HCT116 (cell line): ENCODE results near the gene TMEM132C. TPM values are rescaled to one million over a fixed set of nuclear protein-coding genes. Genes with fewer than 3 reads are reported as not detected.

Experiments
- ATAC-seq: fragments of 200-7000 bp; cut with Tn5 transposase; 2 replicates; pipeline ENCODE4 v1.9.1; 2020; ENCODE audit warnings: mild to moderate bottlenecking, moderate library complexity
- BruUV-seq: library from RNA; stranded (reverse); fragments of 400-500 nt; replicated peaks from 2 replicates; lab custom pipeline; 2021; lab: Mats Ljungman, UMichigan
- CTCF ChIA-PET: fragments of 300-600 bp; sonication (Branson Sonifier 250); formaldehyde crosslinking; loops from one replicate; lab custom pipeline; 2021; ENCODE audit warnings: antibody characterized with exemption; lab: Charles Lee
- POLR2A ChIA-PET: fragments of 300-600, 350-600 bp; sonication (Branson Sonifier 250); formaldehyde crosslinking; loops from one replicate; lab custom pipeline; 2021; ENCODE audit warnings: antibody characterized with exemption; lab: Charles Lee
- RAD21 ChIA-PET, 2 experiments: fragments of 300-600 bp; sonication (Branson Sonifier 250); formaldehyde crosslinking; loops; one replicate each; lab custom pipeline; 2023; ENCODE audit warnings: low total read pairs in 2 of 2; ENCODE audit not compliant: uncharacterized antibody in 2 of 2, unreplicated experiment in 2 of 2, low non-redundant PET in 1 of 2; lab: Charles Lee
- DNase-seq: peaks from one replicate; pipeline ENCODE4 v3.0.0-alpha.2; 2010; ENCODE audit warnings: low read depth, low spot score
- H2AFZ ChIP-seq: fragments of 200-600 bp; shearing (Covaris generic), sonication (generic); 2 replicates; pipeline ENCODE4 v1.6.1; 2017; ENCODE audit warnings: low read depth, mixed run types, mixed read lengths, antibody characterized with exemption, low read length; ENCODE audit not compliant: poor library complexity, severe bottlenecking
- H3K27ac ChIP-seq: 2 replicates; pipeline ENCODE4 v1.5.1; 2012; ENCODE audit warnings: low read depth, low read length
- H3K27me3 ChIP-seq: fragments of 200-600 bp; sonication (generic); 2 replicates; pipeline ENCODE4 v1.6.1; 2016; ENCODE audit warnings: mixed run types, low read length, mixed read lengths; ENCODE audit not compliant: insufficient read depth
- H3K36me3 ChIP-seq, 2 experiments: fragments of 200-500 bp in 1 of 2; fragments of 200-600 bp in 1 of 2; sonication (Bioruptor generic) in 1 of 2; sonication (generic) in 1 of 2; 2 replicates each; pipeline versions ENCODE4 v1.5.1 to v1.6.1; 2014 to 2016; ENCODE audit warnings: low read length in 2 of 2, inconsistent platforms in 1 of 2, mixed read lengths in 1 of 2, mixed run types in 1 of 2; ENCODE audit not compliant: insufficient read depth in 2 of 2, control insufficient read depth in 1 of 2
- H3K4me1 ChIP-seq, 2 experiments: fragments of 200-600 bp in 1 of 2; sonication (generic) in 1 of 2; 2 replicates each; pipeline versions ENCODE4 v1.5.1 to v1.6.1; 2012 to 2017; ENCODE audit warnings: low read length in 2 of 2, inconsistent platforms in 1 of 2, mild to moderate bottlenecking in 1 of 2, mixed read lengths in 1 of 2, mixed run types in 1 of 2, moderate library complexity in 1 of 2; ENCODE audit not compliant: insufficient read depth in 2 of 2, control insufficient read depth in 1 of 2
- H3K4me2 ChIP-seq: fragments of 200-600 bp; sonication (generic); 2 replicates; pipeline ENCODE4 v1.6.1; 2017; ENCODE audit warnings: mixed run types, low read length, mixed read lengths
- H3K4me3 ChIP-seq, 2 experiments: fragments of 200-600 bp in 1 of 2; sonication (generic) in 1 of 2; replicated peaks in 1 of 2; 2 replicates each; pipeline ENCODE4 v1.5.1; 2011 to 2016; ENCODE audit warnings: low read length in 2 of 2, control low read depth in 1 of 2, low read depth in 1 of 2, mild to moderate bottlenecking in 1 of 2, mixed read lengths in 1 of 2, mixed run types in 1 of 2
- H3K79me2 ChIP-seq: fragments of 200-600 bp; sonication (generic); 2 replicates; pipeline ENCODE4 v1.6.1; 2017; ENCODE audit warnings: mild to moderate bottlenecking, mixed run types, low read length, moderate library complexity, mixed read lengths; ENCODE audit not compliant: insufficient read depth
- H3K9ac ChIP-seq: fragments of 200-600 bp; sonication (generic); 2 replicates; pipeline ENCODE4 v1.6.1; 2016; ENCODE audit warnings: low read length, mixed read lengths
- H3K9me2 ChIP-seq: fragments of 200-600 bp; sonication (generic), shearing (Covaris generic); 2 replicates; pipeline ENCODE4 v1.6.1; 2017; ENCODE audit warnings: mixed run types, mild to moderate bottlenecking, moderate library complexity; ENCODE audit not compliant: insufficient read depth
- H3K9me3 ChIP-seq, 2 experiments: fragments of 200-500 bp in 1 of 2; fragments of 200-600 bp in 1 of 2; sonication (Bioruptor generic) in 1 of 2; sonication (generic) in 1 of 2; 2 replicates each; pipeline ENCODE4 v1.6.1; 2014 to 2017; ENCODE audit warnings: low read length in 2 of 2, mixed read lengths in 2 of 2, inconsistent platforms in 1 of 2, low read depth in 1 of 2, mild to moderate bottlenecking in 1 of 2, mixed run types in 1 of 2, moderate library complexity in 1 of 2; ENCODE audit not compliant: control insufficient read depth in 1 of 2, insufficient read depth in 1 of 2
- H4K20me1 ChIP-seq: fragments of 200-600 bp; sonication (generic), shearing (Covaris generic); 2 replicates; pipeline ENCODE4 v1.6.1; 2017; ENCODE audit warnings: mixed run types, mild to moderate bottlenecking, moderate library complexity; ENCODE audit not compliant: insufficient read depth
- CEBPB ChIP-seq: IDR thresholded peaks from 2 replicates; pipeline ENCODE4 v1.6.1; 2012; ENCODE audit warnings: low read depth
- CTCF ChIP-seq, 3 experiments: fragments of 200-600 bp in 1 of 3; sonication (generic) in 1 of 3; IDR thresholded peaks in 2 of 3; conservative IDR thresholded peaks in 1 of 3; 2 replicates each; pipeline ENCODE4 v1.5.1; 2012 to 2017; ENCODE audit warnings: low read depth in 2 of 3, low read length in 2 of 3, antibody characterized with exemption in 1 of 3, borderline replicate concordance in 1 of 3, control low read depth in 1 of 3, mild to moderate bottlenecking in 1 of 3, mixed read lengths in 1 of 3, mixed run types in 1 of 3, moderate library complexity in 1 of 3; ENCODE audit not compliant: insufficient read depth in 1 of 3
- ELF1 ChIP-seq: IDR thresholded peaks from 2 replicates; pipeline ENCODE4 v1.6.1; 2012; ENCODE audit warnings: low read depth, borderline replicate concordance
- MAX ChIP-seq: IDR thresholded peaks from 2 replicates; pipeline ENCODE4 v1.6.1; 2012
- POLR2A ChIP-seq: IDR thresholded peaks from 2 replicates; pipeline ENCODE4 v1.7.0; 2011; ENCODE audit warnings: borderline replicate concordance; ENCODE audit not compliant: insufficient read depth, insufficient read length; ENCODE audit errors: extremely low read depth
- REST ChIP-seq: IDR thresholded peaks from 2 replicates; pipeline ENCODE4 v1.6.1; 2012; ENCODE audit warnings: low read depth
- SIN3A ChIP-seq: IDR thresholded peaks from 2 replicates; pipeline ENCODE4 v1.6.1; 2012; ENCODE audit warnings: low read depth
- TCF7L2 ChIP-seq: IDR thresholded peaks from 2 replicates; pipeline ENCODE4 v1.7.0; 2011; ENCODE audit warnings: borderline replicate concordance, inconsistent platforms; ENCODE audit not compliant: insufficient read depth, insufficient read length; ENCODE audit errors: extremely low read depth
- YY1 ChIP-seq: IDR thresholded peaks from 2 replicates; pipeline ENCODE4 v1.6.1; 2011; ENCODE audit warnings: low read length, low read depth, moderate library complexity, mild to moderate bottlenecking; ENCODE audit not compliant: insufficient replicate concordance; ENCODE audit errors: extremely low read depth
- ZBTB33 ChIP-seq: IDR thresholded peaks from 2 replicates; pipeline ENCODE4 v1.6.1; 2011; ENCODE audit warnings: mild to moderate bottlenecking, low read length, moderate library complexity; ENCODE audit not compliant: insufficient replicate concordance; ENCODE audit errors: extremely low read depth
- ZFX ChIP-seq: fragments of 450-650 bp; IDR thresholded peaks from 2 replicates; pipeline ENCODE4 v1.6.1; 2017
- intact Hi-C: fragments of 100-400 bp; cut with micrococcal nuclease; formaldehyde crosslinking; loops from 2 replicates; pipeline ENCODE4 v1.10.0; 2022
- total RNA-seq: library from RNA; stranded (reverse); gene quantifications from one replicate; pipeline ENCODE4 v1.2.1, GENCODE V29; 2021; ENCODE audit not compliant: unreplicated experiment

TMEM132C gene
- total RNA-seq, 1 experiment from 2014 or later = not detected

GRCh38 chr12:128578045-128578444 lies 311.1 kb downstream of the TMEM132C start (continued):
- TF ChIP-seq CTCF (IDR thresholded peaks at IDR 0.05 in 2 of 3, conservative IDR thresholded peaks at IDR 0.05 in 1 of 3; ENCODE audit: borderline replicate concordance in 1 of 3, insufficient read depth in 1 of 3, low read depth in 2 of 3, low read length in 2 of 3) (no peak), SIN3A (no peak), POLR2A (no peak)

GRCh38 chr12:128581321-128581761 lies 314.4 kb downstream of the TMEM132C start:
- no peaks in the 10 kb centered on the region for H4K20me1 ChIP-seq
- POLR2A ChIA-PET = no interaction called here
- no peak overlapping the region for H3K4me3 ChIP-seq
- peaks cover 4 to 21% of the 10 kb centered on the region in 2 experiments; a peak in 2 of 4 replicates for H3K9me3 ChIP-seq
- no peaks in the 10 kb centered on the region for H3K79me2 ChIP-seq
- H3K27me3 ChIP-seq = no peaks in the 10 kb centered on the region
- BruUV-seq = no TSS peak
- no peak overlapping the region for H2AFZ ChIP-seq
- RAD21 ChIA-PET = no interaction called here
- CTCF ChIA-PET = no interaction called here
- H3K4me1 ChIP-seq = no peaks in the 10 kb centered on the region
- no peaks in the 10 kb centered on the region for H3K36me3 ChIP-seq
- H3K9ac ChIP-seq = no peak overlapping the region
- H3K27ac ChIP-seq = no peak overlapping the region
- no peak for DNase-seq
- ATAC-seq = no peak
- intact Hi-C loops = no loop called here
- no peak for TF ChIP-seq TCF7L2
- no peak for TF ChIP-seq ZFX
- TF ChIP-seq REST = no peak
- no peak for TF ChIP-seq YY1
- no peak for TF ChIP-seq ELF1
- TF ChIP-seq CEBPB = no peak
- TF ChIP-seq ZBTB33 = no peak
- TF ChIP-seq CTCF (IDR thresholded peaks at IDR 0.05 in 2 of 3, conservative IDR thresholded peaks at IDR 0.05 in 1 of 3; ENCODE audit: borderline replicate concordance in 1 of 3, insufficient read depth in 1 of 3, low read depth in 2 of 3, low read length in 2 of 3) = no peak
- TF ChIP-seq MAX = no peak
- no peak overlapping the region for H3K4me2 ChIP-seq
- no peaks in the 10 kb centered on the region for H3K9me2 ChIP-seq
